Gastrocnemius medialis (tissue), 4 donors: Measurements from ENCODE around the gene ARNT2. TPM values are rescaled to one million over a fixed set of nuclear protein-coding genes. Genes with fewer than 3 reads are reported as not detected.

Experiments used
- ATAC-seq, 2 donors: fragments of 150-250 bp; one replicate each; pipeline ENCODE4 v1.9.1; 2016
- DNase-seq, 2 donors: peaks; one replicate each; pipeline ENCODE4 v3.0.0-alpha.2; 2019
- H3K27ac ChIP-seq, 4 donors: fragments of 200-600 bp; sonication (generic); 1 replicate in 1 of 4; 2 replicates in 3 of 4; pipeline ENCODE4 v1.5.1; 2016 to 2018; ENCODE audit warnings: mild to moderate bottlenecking in 2 of 4, moderate library complexity in 1 of 4
- H3K27me3 ChIP-seq, 3 donors: fragments of 200-600 bp; sonication (generic) in 2 of 3; 1 replicate in 1 of 3; 2 replicates in 2 of 3; pipeline versions ENCODE4 v1.5.1 to v1.6.0; 2016 to 2019; ENCODE audit warnings: mild to moderate bottlenecking in 1 of 3, moderate library complexity in 1 of 3
- H3K36me3 ChIP-seq, 2 donors: fragments of 200-600 bp; sonication (generic) in 1 of 2; one replicate each; pipeline ENCODE4 v1.5.1; 2017 to 2018
- H3K4me1 ChIP-seq, 2 donors: fragments of 200-600 bp; sonication (generic) in 1 of 2; one replicate each; pipeline ENCODE4 v1.5.1; 2016 to 2017; ENCODE audit warnings: mild to moderate bottlenecking in 2 of 2
- H3K4me3 ChIP-seq, 4 donors: fragments of 200-600 bp; sonication (generic) in 3 of 4; 1 replicate in 1 of 4; 2 replicates in 3 of 4; pipeline ENCODE4 v1.5.1; 2016 to 2019; ENCODE audit warnings: mild to moderate bottlenecking in 2 of 4
- H3K9me3 ChIP-seq, 3 donors: fragments of 200-600 bp; sonication (generic) in 2 of 3; 1 replicate in 1 of 3; 2 replicates in 2 of 3; pipeline ENCODE4 v1.5.1; 2016 to 2019
- POLR2A ChIP-seq, 2 donors: fragments of 450-650 bp; IDR thresholded peaks; one replicate each; pipeline ENCODE4 v1.6.1; 2017; ENCODE audit warnings: antibody characterized with exemption in 2 of 2, mild to moderate bottlenecking in 2 of 2, moderate library complexity in 2 of 2
- in situ Hi-C, 4 donors: fragments of 200-750 bp; cut with MboI; loops; one replicate each; pipeline versions ENCODE4 v1.15.0 to v1.8.0; 2017; ENCODE audit warnings: low sequenced_read_pairs in 4 of 4
- intact Hi-C: fragments of 100-400 bp; cut with DNase I; formaldehyde crosslinking; loops from one replicate; pipeline ENCODE4 v1.15.1; 2023; ENCODE audit warnings: low total_unique reads
- total RNA-seq, 4 donors: library from RNA; depleted of rRNA; stranded (reverse); fragments of >200 nt; gene quantifications; one replicate each; pipeline versions ENCODE4 v1.1.0 to v1.2.3, GENCODE V29; 2016
- TF ChIP-seq, protein P1 (sequence below), 5 experiments: fragments of 450-650 bp in 3 of 5; fragments of 200-600 bp in 2 of 5; sonication (generic) in 2 of 5; IDR thresholded peaks in 4 of 5; conservative IDR thresholded peaks in 1 of 5; 1 replicate in 4 of 5; 2 replicates in 1 of 5; pipeline ENCODE4 v1.5.1; 2016 to 2019; ENCODE audit warnings: antibody characterized with exemption in 5 of 5, mild to moderate bottlenecking in 3 of 5, moderate library complexity in 3 of 5

ARNT2 gene
- total RNA-seq, 4 donors from 2014 or later, result 4.1 to 23.5 (median 6.6) TPM

DNA sequence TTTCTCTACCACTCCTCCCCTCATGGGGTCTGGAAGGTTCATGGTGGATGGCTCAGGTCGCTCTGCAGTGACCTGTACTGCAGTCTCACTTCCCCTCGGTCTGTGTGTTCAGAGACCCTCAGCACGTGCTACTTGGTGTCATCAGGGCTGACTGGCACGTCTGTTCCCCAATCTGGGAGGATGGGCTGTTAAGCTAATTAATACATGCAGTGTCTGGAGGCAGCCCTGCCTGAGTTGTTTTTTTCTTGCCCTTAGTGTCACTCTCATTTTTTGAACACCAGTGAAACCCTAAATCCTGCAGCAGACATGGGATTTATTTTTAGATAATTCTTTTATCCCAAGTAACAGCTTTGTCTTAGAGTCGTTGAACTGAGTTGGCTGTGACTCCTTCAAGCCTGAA is 64.6 kb downstream of the ARNT2 start:
- H3K27ac ChIP-seq, result no peak overlapping the region
- ATAC-seq (no peak), DNase-seq (no peak)
- H3K4me3 ChIP-seq, result no peak overlapping the region
- intact Hi-C loops, result no loop called here
- H3K4me1 ChIP-seq, result no peaks in the 10 kb centered on the region
- in situ Hi-C loops, result loop anchor here in 2 of 4 donors (25.0 kb wide), 1 partner anchor 794 kb away; no protein-coding TSS in a partner anchor
- H3K36me3 ChIP-seq, result no peaks in the 10 kb centered on the region
- H3K27me3 ChIP-seq, result no peaks in the 10 kb centered on the region
- H3K9me3 ChIP-seq, result no peaks in the 10 kb centered on the region
- no peak for TF ChIP-seq POLR2A (IDR thresholded peaks at IDR 0.05)
- TF ChIP-seq, protein P1, sequence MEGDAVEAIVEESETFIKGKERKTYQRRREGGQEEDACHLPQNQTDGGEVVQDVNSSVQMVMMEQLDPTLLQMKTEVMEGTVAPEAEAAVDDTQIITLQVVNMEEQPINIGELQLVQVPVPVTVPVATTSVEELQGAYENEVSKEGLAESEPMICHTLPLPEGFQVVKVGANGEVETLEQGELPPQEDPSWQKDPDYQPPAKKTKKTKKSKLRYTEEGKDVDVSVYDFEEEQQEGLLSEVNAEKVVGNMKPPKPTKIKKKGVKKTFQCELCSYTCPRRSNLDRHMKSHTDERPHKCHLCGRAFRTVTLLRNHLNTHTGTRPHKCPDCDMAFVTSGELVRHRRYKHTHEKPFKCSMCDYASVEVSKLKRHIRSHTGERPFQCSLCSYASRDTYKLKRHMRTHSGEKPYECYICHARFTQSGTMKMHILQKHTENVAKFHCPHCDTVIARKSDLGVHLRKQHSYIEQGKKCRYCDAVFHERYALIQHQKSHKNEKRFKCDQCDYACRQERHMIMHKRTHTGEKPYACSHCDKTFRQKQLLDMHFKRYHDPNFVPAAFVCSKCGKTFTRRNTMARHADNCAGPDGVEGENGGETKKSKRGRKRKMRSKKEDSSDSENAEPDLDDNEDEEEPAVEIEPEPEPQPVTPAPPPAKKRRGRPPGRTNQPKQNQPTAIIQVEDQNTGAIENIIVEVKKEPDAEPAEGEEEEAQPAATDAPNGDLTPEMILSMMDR (IDR thresholded peaks at IDR 0.05 in 4 of 5, conservative IDR thresholded peaks at IDR 0.05 in 1 of 5), result no peak

DNA sequence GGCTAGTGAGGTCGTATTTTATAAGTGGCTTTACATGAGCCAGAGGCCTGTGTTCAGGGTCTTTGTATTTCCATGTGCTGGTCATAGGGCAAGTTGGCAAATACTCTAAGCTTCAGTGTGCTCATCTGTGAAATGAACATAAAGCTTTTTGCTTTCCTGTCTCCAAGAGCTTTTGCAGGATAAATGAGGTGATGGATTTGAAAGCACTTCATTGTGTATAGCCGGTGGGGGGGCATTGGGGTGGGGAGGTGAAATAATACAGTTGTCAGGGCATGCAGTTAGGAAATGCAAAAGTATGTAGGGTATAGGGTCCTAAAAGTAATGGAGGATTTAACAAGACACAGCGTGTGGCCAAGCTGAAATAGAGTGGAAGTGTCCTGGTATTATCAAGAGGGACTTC is 67.7 kb downstream of the ARNT2 start:
- Histone ChIP-seq H3K4me1 (no peaks in the 10 kb centered on the region), H3K27me3 (no peaks in the 10 kb centered on the region), H3K4me3 (no peak overlapping the region), H3K36me3 (no peaks in the 10 kb centered on the region), H3K9me3 (no peaks in the 10 kb centered on the region), H3K27ac (no peak overlapping the region)
- in situ Hi-C loops (loop anchor here in 2 of 4 donors (25.0 kb wide), 1 partner anchor 790 kb away; no protein-coding TSS in a partner anchor), intact Hi-C loops (no loop called here)
- ATAC-seq, result no peak
- TF ChIP-seq POLR2A (IDR thresholded peaks at IDR 0.05), result no peak
- TF ChIP-seq, protein P1 (IDR thresholded peaks at IDR 0.05 in 4 of 5, conservative IDR thresholded peaks at IDR 0.05 in 1 of 5), result no peak
- DNase-seq, result no peak

GRCh38 chr15:80473286-80474223 is 69.4 kb downstream of the ARNT2 start:
- H3K4me3 ChIP-seq, result no peak overlapping the region
- intact Hi-C loops (no loop called here), in situ Hi-C loops (loop anchor here in 2 of 4 donors (25.0 kb wide), 1 partner anchor 789 kb away; no protein-coding TSS in a partner anchor)
- no peaks in the 10 kb centered on the region for H3K9me3 ChIP-seq
- ATAC-seq (no peak), DNase-seq (no peak)
- H3K27me3 ChIP-seq, result no peaks in the 10 kb centered on the region
- no peaks in the 10 kb centered on the region for H3K4me1 ChIP-seq
- no peaks in the 10 kb centered on the region for H3K36me3 ChIP-seq
- no peak overlapping the region for H3K27ac ChIP-seq
- TF ChIP-seq, protein P1 (IDR thresholded peaks at IDR 0.05 in 4 of 5, conservative IDR thresholded peaks at IDR 0.05 in 1 of 5), result no peak
- TF ChIP-seq POLR2A (IDR thresholded peaks at IDR 0.05), result no peak

DNA sequence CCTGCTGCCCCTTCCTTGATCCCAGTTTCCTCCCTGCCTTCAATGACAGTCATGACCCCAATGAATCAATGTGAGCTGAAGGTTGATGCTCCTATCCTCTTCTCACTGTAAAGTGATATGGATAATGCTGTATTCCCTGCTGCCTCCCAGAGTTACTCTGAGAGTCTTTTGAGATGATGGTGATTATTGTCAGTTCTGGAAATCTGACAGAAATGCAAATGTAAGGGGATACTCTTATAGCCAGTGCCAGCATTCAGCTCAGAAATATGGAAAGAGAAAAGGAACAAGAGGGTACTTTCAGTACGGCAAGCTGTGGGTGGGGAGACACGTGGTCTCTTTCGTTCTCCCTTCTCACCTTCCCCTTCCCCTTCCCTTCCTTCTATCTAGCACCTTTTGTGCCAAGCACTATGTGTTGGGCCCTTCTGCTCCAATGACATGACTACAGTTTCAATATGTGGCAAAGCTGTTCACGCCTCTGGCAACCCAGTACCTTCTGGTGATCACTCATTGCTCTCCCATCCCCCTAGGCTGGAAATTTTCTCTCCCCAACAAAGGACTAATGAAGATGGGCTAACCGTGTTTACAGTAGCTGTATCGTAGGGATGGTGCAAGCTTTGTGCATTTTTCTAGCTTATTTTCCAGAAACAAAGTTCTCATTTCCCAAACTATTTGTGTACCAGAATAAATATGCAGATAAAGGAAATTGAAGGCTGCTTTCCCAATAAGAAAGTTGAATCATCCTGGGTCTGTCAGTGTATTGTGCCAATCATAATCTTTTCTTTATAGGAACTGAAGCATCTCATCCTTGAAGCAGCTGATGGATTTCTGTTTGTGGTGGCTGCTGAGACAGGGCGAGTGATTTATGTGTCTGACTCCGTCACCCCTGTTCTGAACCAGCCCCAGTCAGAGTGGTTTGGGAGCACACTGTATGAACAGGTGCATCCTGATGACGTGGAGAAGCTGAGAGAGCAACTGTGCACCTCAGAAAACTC is 70.3 kb downstream of the ARNT2 start:
- ATAC-seq (no peak), DNase-seq (no peak)
- no peaks in the 10 kb centered on the region for H3K27me3 ChIP-seq
- H3K4me1 ChIP-seq, result no peaks in the 10 kb centered on the region
- in situ Hi-C loops (loop anchor here in 2 of 4 donors (25.0 kb wide), 1 partner anchor 788 kb away; no protein-coding TSS in a partner anchor), intact Hi-C loops (no loop called here)
- no peaks in the 10 kb centered on the region for H3K36me3 ChIP-seq
- H3K9me3 ChIP-seq, result no peaks in the 10 kb centered on the region
- no peak overlapping the region for H3K4me3 ChIP-seq
- H3K27ac ChIP-seq, result no peak overlapping the region
- TF ChIP-seq, protein P1 (IDR thresholded peaks at IDR 0.05 in 4 of 5, conservative IDR thresholded peaks at IDR 0.05 in 1 of 5), result no peak
- no peak for TF ChIP-seq POLR2A (IDR thresholded peaks at IDR 0.05)
